OCI-LY3 (cell line): ENCODE data around the gene IER3.

ENCODE experiments used
- H2AFZ ChIP-seq: fragments of 200-600, 300-600 bp; shearing (Covaris generic); 2 replicates; pipeline ENCODE4 v1.6.0; 2014; ENCODE audit warnings: antibody characterized with exemption, low read depth, low read length
- H3K27ac ChIP-seq: fragments of 200-600, 300-600 bp; sonication (generic); 2 replicates; pipeline ENCODE4 v1.5.1; 2014; ENCODE audit warnings: mild to moderate bottlenecking, low read length, moderate library complexity, mixed read lengths
- H3K27me3 ChIP-seq: fragments of 200-600, 300-600 bp; sonication (generic); 2 replicates; pipeline ENCODE4 v1.6.1; 2014; ENCODE audit warnings: low read depth, low read length, mixed read lengths
- H3K36me3 ChIP-seq: fragments of 200-600, 300-600 bp; sonication (generic); replicated peaks from 2 replicates; pipeline ENCODE3; 2014; ENCODE audit warnings: low read depth, low read length, mixed read lengths
- H3K4me1 ChIP-seq: fragments of 300-600, 200-600 bp; sonication (generic); 2 replicates; pipeline ENCODE4 v1.6.1; 2014; ENCODE audit warnings: low read length, mixed read lengths
- H3K4me2 ChIP-seq: fragments of 200-600, 300-600 bp; sonication (generic); 2 replicates; pipeline ENCODE4 v1.6.1; 2014; ENCODE audit warnings: low read length, mixed read lengths
- H3K4me3 ChIP-seq: fragments of 300-600, 200-600 bp; sonication (generic); 2 replicates; pipeline ENCODE4 v1.5.1; 2014; ENCODE audit warnings: antibody characterized with exemption, mild to moderate bottlenecking, low read length, moderate library complexity
- H3K79me2 ChIP-seq: fragments of 300-600, 200-600 bp; shearing (Covaris generic); 2 replicates; pipeline ENCODE4 v1.6.1; 2014; ENCODE audit warnings: mild to moderate bottlenecking, low read length, mixed read lengths
- H3K9ac ChIP-seq: fragments of 300-600, 200-600 bp; shearing (Covaris generic); 2 replicates; pipeline ENCODE4 v1.6.0; 2014; ENCODE audit warnings: mild to moderate bottlenecking, low read length, moderate library complexity
- H3K9me3 ChIP-seq: fragments of 200-600, 300-600 bp; shearing (Covaris generic); 2 replicates; pipeline ENCODE4 v1.6.1; 2014; ENCODE audit warnings: low read length, mixed read lengths; ENCODE audit not compliant: insufficient read depth
- H4K20me1 ChIP-seq: fragments of 200-600, 300-600 bp; sonication (generic); 2 replicates; pipeline ENCODE4 v1.6.1; 2016; ENCODE audit warnings: low read length, mixed read lengths; ENCODE audit not compliant: insufficient read depth
- CTCF ChIP-seq: fragments of 200-600, 300-600 bp; sonication (generic); IDR thresholded peaks from 2 replicates; pipeline ENCODE4 v1.5.1; 2014; ENCODE audit warnings: antibody characterized with exemption, low read length, low read depth
- EZH2phosphoT487 ChIP-seq: fragments of 200-600 bp; shearing (Covaris generic); IDR thresholded peaks from 2 replicates; pipeline ENCODE4 v1.6.1; 2018; ENCODE audit warnings: antibody characterized with exemption, mixed run types, low read depth

IER3 gene

GRCh38 chr6:30742316-30743098, 1.8 kb downstream of the IER3 start, which contains the start of gene FLOT1:
Gene FLOT1 (minus strand): TSS chr6:30742687. CDS start chr6:30742189, 498 bp downstream.
- Histone ChIP-seq H4K20me1 (peaks cover 3% of the 10 kb centered on the region; the same call in 1 of the 2 replicates), H3K4me1 (peaks cover 18% of the 10 kb centered on the region), H3K9me3 (no peaks in the 10 kb centered on the region), H3K27me3 (no peaks in the 10 kb centered on the region), H3K4me3 (peak within 1 kb of the TSS; percentile 97), H2AFZ (peak within 1 kb of the TSS; percentile 69), H3K79me2 (peaks cover 9% of the 10 kb centered on the region), H3K36me3 (peaks cover 22% of the 10 kb centered on the region), H3K9ac (peak within 1 kb of the TSS; percentile 94), H3K4me2 (peak within 1 kb of the TSS; percentile 86), H3K27ac (peak within 1 kb of the TSS; percentile 65)
- TF ChIP-seq CTCF (no peak), EZH2phosphoT487 (no peak)

GRCh38 chr6:30741789-30742315, 2.5 kb downstream of the IER3 start:
- Histone ChIP-seq H3K9me3 (no peaks in the 10 kb centered on the region), H3K4me2 (peak overlapping the region; percentile 86), H3K9ac (peak overlapping the region; percentile 94), H3K4me1 (peaks cover 24% of the 10 kb centered on the region), H2AFZ (peak overlapping the region; percentile 69), H3K4me3 (peak overlapping the region; percentile 97), H3K79me2 (peaks cover 9% of the 10 kb centered on the region), H4K20me1 (peaks cover 3% of the 10 kb centered on the region; the same call in 1 of the 2 replicates), H3K36me3 (peaks cover 25% of the 10 kb centered on the region), H3K27ac (peak overlapping the region; percentile 65), H3K27me3 (no peaks in the 10 kb centered on the region)
- TF ChIP-seq EZH2phosphoT487: no peak
- TF ChIP-seq CTCF: no peak

GRCh38 chr6:30741063-30741779, 3.1 kb downstream of the IER3 start:
- peak overlapping the region; percentile 97 for H3K4me3 ChIP-seq
- H2AFZ ChIP-seq: no peak overlapping the region
- H3K9ac ChIP-seq: peak overlapping the region; percentile 94
- H4K20me1 ChIP-seq: peaks cover 3% of the 10 kb centered on the region; the same call in 1 of the 2 replicates
- H3K79me2 ChIP-seq: peaks cover 9% of the 10 kb centered on the region
- H3K27me3 ChIP-seq: no peaks in the 10 kb centered on the region
- TF ChIP-seq EZH2phosphoT487 (no peak), CTCF (no peak)
- H3K27ac ChIP-seq: no peak overlapping the region
- H3K9me3 ChIP-seq: no peaks in the 10 kb centered on the region
- H3K4me1 ChIP-seq: peaks cover 28% of the 10 kb centered on the region
- peaks cover 28% of the 10 kb centered on the region for H3K36me3 ChIP-seq
- peak overlapping the region; percentile 86 for H3K4me2 ChIP-seq

GRCh38 chr6:30740540-30740870, 3.8 kb downstream of the IER3 start:
- TF ChIP-seq CTCF (no peak), EZH2phosphoT487 (no peak)
- Histone ChIP-seq H2AFZ (no peak overlapping the region), H3K9ac (no peak overlapping the region), H4K20me1 (peaks cover 3% of the 10 kb centered on the region; the same call in 1 of the 2 replicates), H3K4me3 (no peak overlapping the region), H3K36me3 (peaks cover 29% of the 10 kb centered on the region), H3K79me2 (peaks cover 9% of the 10 kb centered on the region), H3K4me2 (no peak overlapping the region), H3K9me3 (no peaks in the 10 kb centered on the region), H3K4me1 (peaks cover 35% of the 10 kb centered on the region), H3K27ac (no peak overlapping the region), H3K27me3 (no peaks in the 10 kb centered on the region)
